Small intestine (tissue), 7 donors: ENCODE data around the gene BAIAP2L2. TPM values are rescaled to one million over a fixed set of nuclear protein-coding genes. Genes with fewer than 3 reads are reported as not detected.
"Not testable (repeated sequence)": the region's sequence is repeated elsewhere in the genome, so short reads cannot be mapped to it uniquely, and the experiment has no call there.

Experiments used
- DNase-seq, 2 donors: peaks; one replicate each; pipeline versions ENCODE4 v3.0.0 to v3.0.0-alpha.2; 2013
- FAIRE-seq: peaks from 2 replicates; lab custom pipeline; 2012; peaks lifted over from hg19 to GRCh38; lab: Jason Lieb, UNC
- H3K27ac ChIP-seq, 3 donors: one replicate each; pipeline ENCODE4 v1.5.1; 2013; ENCODE audit warnings: low read length in 2 of 3, mild to moderate bottlenecking in 2 of 3, control low read depth in 1 of 3, inconsistent platforms in 1 of 3, low read depth in 1 of 3, moderate library complexity in 1 of 3
- H3K27me3 ChIP-seq, 3 donors: one replicate each; pipeline ENCODE4 v1.6.1; 2013; ENCODE audit warnings: low read length in 3 of 3, inconsistent platforms in 1 of 3; ENCODE audit not compliant: control insufficient read depth in 3 of 3, insufficient read depth in 3 of 3
- H3K36me3 ChIP-seq, 3 donors: one replicate each; pipeline ENCODE4 v1.6.1; 2013; ENCODE audit warnings: low read length in 3 of 3, inconsistent platforms in 1 of 3, low read depth in 1 of 3, mild to moderate bottlenecking in 1 of 3, moderate library complexity in 1 of 3; ENCODE audit not compliant: control insufficient read depth in 3 of 3, insufficient read depth in 2 of 3
- H3K4me1 ChIP-seq, 3 donors: one replicate each; pipeline ENCODE4 v1.6.1; 2013; ENCODE audit warnings: low read length in 2 of 3, inconsistent platforms in 1 of 3, low read depth in 1 of 3, mild to moderate bottlenecking in 1 of 3, moderate library complexity in 1 of 3; ENCODE audit not compliant: control insufficient read depth in 3 of 3, insufficient read depth in 2 of 3
- H3K4me3 ChIP-seq, 3 donors: one replicate each; pipeline ENCODE4 v1.5.1; 2013; ENCODE audit warnings: low read length in 3 of 3, control low read depth in 1 of 3, inconsistent platforms in 1 of 3, low read depth in 1 of 3, mild to moderate bottlenecking in 1 of 3, moderate library complexity in 1 of 3
- H3K9me3 ChIP-seq, 2 donors: one replicate each; pipeline ENCODE4 v1.6.1; 2013; ENCODE audit warnings: low read depth in 1 of 2, low read length in 1 of 2; ENCODE audit not compliant: control insufficient read depth in 2 of 2, insufficient read depth in 1 of 2
- WGBS, 3 donors: extraction: QIAGEN DNeasy Blood & Tissue Kit; methylation state at CpG; one replicate each; pipeline ENCODE4 v1.1.7; 2013; 5-methylcytosine and 5-hydroxymethylcytosine counted together
- polyA plus RNA-seq, 4 donors: library from polyadenylated mRNA; stranded (reverse) in 3 of 4; unstranded in 1 of 4; fragments of 200-250 nt in 3 of 4; fragments of 120-200 nt in 1 of 4; gene quantifications; one replicate each; pipeline versions ENCODE4 v1.2.1 to v1.2.3, GENCODE V29; 2013
- donor health status: healthy with polysubstance abuse.
- donor health status: control.
- donor health status: control.
- donor health status: Bipolar disorder and iron deficiency.
- donor health status: healthy.

Gene BAIAP2L2
- polyA plus RNA-seq, 4 donors: 59.0 to 484 (median 251) TPM

DNA sequence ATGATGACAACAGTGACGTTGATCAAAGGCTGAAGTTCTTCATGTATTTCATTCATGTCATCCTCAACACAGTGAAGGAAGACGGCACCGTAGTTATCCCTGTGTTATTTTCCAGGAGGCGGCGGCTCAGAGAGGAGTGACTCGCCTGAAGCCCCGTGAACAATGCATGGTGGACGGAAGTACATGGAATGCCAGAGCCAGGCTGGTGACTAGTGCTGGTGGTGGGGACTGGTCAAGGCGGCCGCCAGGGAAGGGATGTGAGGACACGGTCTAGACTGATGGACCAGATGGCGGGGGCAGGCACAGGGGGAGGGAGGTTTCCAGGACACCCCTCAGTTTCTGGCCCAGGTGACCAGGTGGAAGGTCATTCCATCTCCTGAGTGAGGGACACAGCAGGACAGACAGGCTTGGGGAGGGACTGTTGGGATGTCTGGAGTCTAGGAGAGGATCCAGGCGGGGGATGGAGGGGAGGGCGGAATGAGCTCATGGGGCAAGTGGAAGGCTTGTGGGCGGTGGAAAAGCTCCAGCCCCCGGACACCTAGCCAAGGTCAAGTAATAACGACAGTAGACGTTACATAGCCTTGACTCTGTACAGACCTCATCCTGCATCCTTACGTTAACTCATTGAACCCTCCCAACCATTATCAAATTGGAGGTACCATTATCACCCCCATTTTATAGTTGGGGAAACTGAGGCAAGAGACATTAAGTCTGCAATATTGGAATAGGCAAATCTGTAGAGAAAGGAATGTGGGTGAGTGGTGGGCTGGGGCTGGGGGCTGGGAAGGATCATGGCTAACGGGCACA, 69.3 kb downstream of the BAIAP2L2 start:
- no peak overlapping the region for H3K27ac ChIP-seq
- WGBS, 3 donors: 75 to 86% (median 85%) methylated on average over 20 of the region's 20 CpGs
- no peaks in the 10 kb centered on the region for H3K36me3 ChIP-seq
- FAIRE-seq (no peak), DNase-seq (no peak)
- no peaks in the 10 kb centered on the region for H3K27me3 ChIP-seq
- H3K4me1 ChIP-seq: no peaks in the 10 kb centered on the region
- no peaks in the 10 kb centered on the region for H3K9me3 ChIP-seq
- H3K4me3 ChIP-seq: no peak overlapping the region

DNA sequence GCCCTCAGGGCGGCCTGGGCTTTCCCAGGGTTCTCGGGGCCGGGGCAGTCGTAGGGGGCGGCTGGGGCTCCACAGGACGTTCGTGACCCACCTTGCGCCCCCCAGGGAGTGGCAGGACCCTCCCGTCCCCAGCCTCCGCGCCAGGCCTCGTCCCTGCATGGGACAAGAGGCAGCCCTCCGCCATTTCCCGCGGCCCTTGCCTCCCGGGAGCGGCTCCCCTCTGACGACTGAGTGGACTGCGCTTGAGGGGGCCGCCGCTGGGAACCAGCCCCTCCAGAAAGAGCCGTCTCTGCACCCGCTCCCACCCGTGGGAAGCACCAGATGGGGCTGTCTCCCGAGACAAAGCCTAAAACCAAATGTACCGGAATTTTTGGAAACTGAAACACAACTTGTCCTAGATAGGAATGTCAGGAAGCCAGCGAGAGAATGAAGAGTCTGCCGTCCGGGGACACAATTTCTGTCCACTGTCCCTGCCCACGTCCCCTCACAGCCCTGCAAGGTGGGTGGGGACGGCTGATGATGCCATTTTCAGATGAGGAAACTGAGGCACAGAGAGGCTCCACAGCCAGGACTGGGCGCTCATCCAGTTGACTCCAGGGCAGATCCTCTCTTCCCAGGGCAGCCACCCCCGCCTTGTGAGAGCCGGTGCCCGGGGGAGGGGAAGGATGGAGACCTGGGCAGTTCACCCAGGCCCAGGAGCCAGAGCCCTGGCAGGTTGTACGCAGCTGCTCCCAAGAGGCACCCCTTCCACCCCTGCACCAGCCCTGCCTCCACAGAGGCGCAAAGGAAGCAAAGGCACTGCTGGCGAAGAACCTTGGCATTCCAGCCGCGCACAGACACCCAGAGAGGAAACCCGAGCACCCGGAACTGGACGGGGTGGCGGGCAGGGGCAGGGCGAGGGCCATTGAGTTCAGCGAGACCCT, 71.3 kb downstream of the BAIAP2L2 start:
- no peak overlapping the region for H3K4me3 ChIP-seq
- no peaks in the 10 kb centered on the region for H3K9me3 ChIP-seq
- no peak for DNase-seq
- no peaks in the 10 kb centered on the region for H3K27me3 ChIP-seq
- peak overlapping the region in 1 of 3 donors; percentile 5 for H3K27ac ChIP-seq
- peaks cover 0 to 4% (median 0%) of the 10 kb centered on the region in 3 donors for H3K4me1 ChIP-seq
- no peak for FAIRE-seq
- no peaks in the 10 kb centered on the region for H3K36me3 ChIP-seq
- 82 to 86% (median 84%) methylated on average over 44 to 46 of the region's 46 CpGs for WGBS, 3 donors

DNA sequence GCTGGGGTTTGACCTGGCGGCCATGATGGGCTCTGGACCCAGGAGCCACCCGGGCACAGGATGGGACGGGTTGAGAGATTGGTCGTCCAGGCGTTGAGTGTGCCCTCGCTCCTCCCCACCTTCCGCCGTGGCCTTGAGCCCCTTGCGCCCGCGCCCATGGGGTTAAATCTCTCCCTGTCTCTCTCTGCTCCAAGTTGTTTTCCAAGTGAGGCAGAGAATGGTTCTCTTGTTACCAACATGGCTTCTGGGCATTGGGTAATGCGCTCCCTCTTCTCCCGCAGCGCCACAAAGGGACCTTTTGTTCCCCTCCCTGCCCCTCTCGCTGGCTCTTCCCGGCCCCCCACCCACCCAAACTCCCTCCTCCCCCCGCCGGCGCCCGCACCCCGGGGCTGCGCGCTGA, 72.1 kb downstream of the BAIAP2L2 start:
- H3K36me3 ChIP-seq: no peaks in the 10 kb centered on the region
- H3K4me3 ChIP-seq: no peak overlapping the region
- no peaks in the 10 kb centered on the region for H3K9me3 ChIP-seq
- 91 to 98% (median 93%) methylated on average over 13 to 23 of the region's 23 CpGs for whole genome bisulfite sequencing, 3 donors
- no peak overlapping the region for H3K27ac ChIP-seq
- no peak for DNase-seq
- H3K27me3 ChIP-seq: no peaks in the 10 kb centered on the region
- peaks cover 0 to 10% (median 0%) of the 10 kb centered on the region in 3 donors for H3K4me1 ChIP-seq
- no peak for FAIRE-seq

DNA sequence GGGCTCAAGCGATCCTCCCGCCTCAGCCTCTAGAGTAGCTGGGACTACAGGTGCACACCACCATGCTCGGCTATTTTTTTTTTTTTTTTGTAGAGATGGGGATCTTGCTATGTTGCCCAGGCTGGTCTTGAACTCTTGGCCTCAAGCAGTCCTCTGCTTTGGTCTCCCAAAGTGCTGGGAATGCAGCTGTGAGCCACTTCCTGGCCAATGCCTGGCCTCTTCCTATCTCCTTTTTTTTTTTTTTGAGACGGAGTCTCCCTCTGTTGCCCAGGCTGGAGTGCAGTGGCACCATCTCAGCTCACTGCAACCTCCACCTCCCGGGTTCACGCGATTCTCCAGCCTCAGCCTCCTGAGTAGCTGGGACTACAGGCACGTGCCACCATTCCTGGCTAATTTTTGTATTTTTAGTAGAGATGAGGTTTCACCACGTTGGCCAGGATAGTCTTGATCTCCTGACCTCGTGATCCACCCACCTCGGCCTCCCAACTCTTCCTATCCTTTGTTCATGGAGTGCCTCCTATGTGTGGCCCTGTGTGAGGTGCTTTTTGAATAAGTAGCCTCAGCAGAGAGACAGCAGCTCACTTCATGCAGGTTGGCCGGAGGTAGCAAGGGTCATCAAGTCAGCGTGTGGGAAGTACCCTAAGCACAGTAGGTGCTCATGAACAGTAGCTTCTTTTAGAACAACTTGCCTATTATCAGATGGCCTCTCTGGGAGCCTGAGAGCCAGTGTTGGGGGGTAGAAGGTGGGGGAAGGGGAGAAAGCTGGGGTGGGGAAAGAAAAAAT, 72.9 kb downstream of the BAIAP2L2 start:
- H3K9me3 ChIP-seq, DNase-seq, H3K27ac ChIP-seq, FAIRE-seq, H3K36me3 ChIP-seq, H3K4me3 ChIP-seq, H3K27me3 ChIP-seq, H3K4me1 ChIP-seq: not testable (repeated sequence)
- 81 to 87% (median 84%) methylated on average over 12 to 13 of the region's 13 CpGs for WGBS, 3 donors

DNA sequence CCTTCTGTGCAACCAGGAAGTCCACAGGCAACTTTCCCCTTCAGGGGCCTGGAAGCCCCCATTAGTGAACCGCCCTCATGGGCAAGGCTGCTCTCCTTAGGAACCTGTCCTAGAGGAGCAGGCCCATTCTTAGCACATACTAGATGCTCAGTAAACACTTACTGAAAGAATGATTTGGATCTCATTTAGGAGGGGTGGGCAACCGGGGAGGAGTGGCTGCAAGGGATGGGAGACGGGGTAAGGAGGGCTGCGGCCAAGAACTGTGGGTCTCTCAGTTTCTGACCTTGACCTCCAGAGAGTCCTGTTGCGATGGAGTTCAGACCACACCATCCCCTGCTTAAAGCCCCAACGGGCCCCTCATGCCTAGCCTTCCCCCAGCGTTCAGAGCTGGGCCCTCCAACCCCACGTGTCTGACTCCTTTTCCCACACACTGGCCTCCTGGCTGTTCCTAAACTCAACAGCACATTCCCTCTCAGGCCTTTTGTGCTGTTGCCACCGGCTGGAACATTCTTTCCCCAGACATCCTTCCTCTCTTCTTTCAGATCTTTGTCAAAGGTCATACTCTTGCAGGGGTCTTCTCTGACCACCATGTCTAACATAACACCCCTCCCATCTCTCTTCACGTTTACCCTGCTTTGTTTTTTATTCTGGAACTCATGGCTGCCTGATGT, 74.0 kb downstream of the BAIAP2L2 start:
- no peak overlapping the region for H3K27ac ChIP-seq
- no peak for FAIRE-seq

DNA sequence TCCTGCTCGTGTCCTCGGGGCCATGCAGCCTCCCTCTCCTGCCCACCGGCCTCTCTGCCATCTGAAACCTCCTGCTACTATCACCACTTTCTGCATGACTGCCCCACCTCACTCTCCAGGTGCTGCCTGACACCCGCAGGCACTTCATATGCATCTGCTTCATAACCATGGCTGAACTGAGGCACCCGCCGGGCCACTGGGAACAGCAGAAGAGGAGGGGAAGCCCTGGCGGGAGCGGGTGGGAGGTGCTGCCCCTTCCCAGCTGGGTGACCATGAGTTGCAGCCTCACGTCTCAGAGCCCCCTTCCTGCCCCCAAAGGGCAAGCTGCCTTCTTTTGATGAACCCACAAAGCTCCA, 75.0 kb downstream of the BAIAP2L2 start:
- Histone ChIP-seq H3K4me3 (no peak overlapping the region), H3K4me1 (peaks cover 0 to 12% (median 0%) of the 10 kb centered on the region in 3 donors), H3K9me3 (no peaks in the 10 kb centered on the region), H3K36me3 (no peaks in the 10 kb centered on the region), H3K27me3 (no peaks in the 10 kb centered on the region), H3K27ac (no peak overlapping the region)
- DNase-seq (no peak), FAIRE-seq (no peak)
- 77 to 82% (median 78%) methylated on average over 7 to 9 of the region's 9 CpGs for WGBS, 3 donors

More for the DNA sequence above, 74.0 kb downstream of the BAIAP2L2 start:
- Histone ChIP-seq H3K4me1 (peaks cover 0 to 10% (median 0%) of the 10 kb centered on the region in 3 donors), H3K9me3 (no peaks in the 10 kb centered on the region), H3K36me3 (no peaks in the 10 kb centered on the region), H3K4me3 (no peak overlapping the region), H3K27me3 (no peaks in the 10 kb centered on the region)
- DNase-seq: no peak
- WGBS, 3 donors: 76 to 85% (median 77%) methylated on average over 9 to 10 of the region's 10 CpGs
